ENCODE results near the gene FCGR2B. TPM values are rescaled to one million over a fixed set of nuclear protein-coding genes. Genes with fewer than 3 reads are reported as not detected.
A peak's percentile ranks its signal among the peaks of the same experiment; 100 is the strongest.
"Not testable (repeated sequence)": the region's sequence is repeated elsewhere in the genome, so short reads cannot be mapped to it uniquely, and the experiment has no call there.

Gene FCGR2B
- 0.15 TPM in 1 of 2 replicates, not detected in the other for total RNA-seq (ENCODE audit: low replicate concordance)

GRCh38 chr1:161662684-161663339 is at the start of gene FCGR2B:
Gene FCGR2B, plus strand, starts transcription at chr1:161663143. Its CDS starts 99 bp downstream, at chr1:161663242.
- not testable (repeated sequence) for DNase-seq (ENCODE audit: low spot score); H3K4me3 Mint-ChIP-seq; H3K79me2 ChIP-seq (ENCODE audit: low read depth); H3K27ac ChIP-seq; H4K20me1 ChIP-seq (ENCODE audit: low read depth); H3K9me3 ChIP-seq (ENCODE audit: low read depth); H3K27ac Mint-ChIP-seq; H3K4me1 ChIP-seq; H3K4me3 ChIP-seq; H3K36me3 ChIP-seq; H3F3A ChIP-seq (ENCODE audit: low read depth); H3K27me3 ChIP-seq; H3K4me1 Mint-ChIP-seq; H3K9ac ChIP-seq; H3K4me2 ChIP-seq; H3K27me3 Mint-ChIP-seq (ENCODE audit: insufficient read depth, low read depth); H3K36me3 Mint-ChIP-seq; H3K9me3 Mint-ChIP-seq; H2AFZ ChIP-seq (replicated peaks)

- not testable (repeated sequence) for H3K27ac ChIP-seq; H4K20me1 ChIP-seq (ENCODE audit: low read depth); H3K79me2 ChIP-seq (ENCODE audit: low read depth); H3K4me1 ChIP-seq; H3K9ac ChIP-seq; H3K9me3 ChIP-seq (ENCODE audit: low read depth); H2AFZ ChIP-seq (replicated peaks); DNase-seq (ENCODE audit: low spot score); H3K4me2 ChIP-seq; H3K36me3 ChIP-seq; H3K27ac Mint-ChIP-seq; H3K4me3 ChIP-seq; H3K36me3 Mint-ChIP-seq; H3K4me3 Mint-ChIP-seq
- H3K9me3 Mint-ChIP-seq = peaks cover 17% of the 10 kb centered on the region
- peaks cover 14% of the 10 kb centered on the region for H3K4me1 Mint-ChIP-seq
- H3K27me3 Mint-ChIP-seq (ENCODE audit: insufficient read depth, low read depth) = peaks cover 22% of the 10 kb centered on the region
- Histone ChIP-seq H3K27me3 (peaks cover 13% of the 10 kb centered on the region), H3F3A (ENCODE audit: low read depth) (peaks cover 17% of the 10 kb centered on the region)
Measured at GRCh38 chr1:161616417-161616816, 46.5 kb upstream of the FCGR2B start.

- not testable (repeated sequence) for H2AFZ ChIP-seq (replicated peaks); H3K4me3 ChIP-seq; H4K20me1 ChIP-seq (ENCODE audit: low read depth); H3K36me3 Mint-ChIP-seq; H3K36me3 ChIP-seq; H3K4me2 ChIP-seq; H3K79me2 ChIP-seq (ENCODE audit: low read depth); H3K27ac ChIP-seq; H3K9me3 ChIP-seq (ENCODE audit: low read depth); H3K9ac ChIP-seq; H3K4me3 Mint-ChIP-seq; H3K4me1 ChIP-seq; H3K27ac Mint-ChIP-seq; DNase-seq (ENCODE audit: low spot score); H3F3A ChIP-seq (ENCODE audit: low read depth)
- peaks cover 13% of the 10 kb centered on the region for H3K4me1 Mint-ChIP-seq
- H3K27me3 ChIP-seq = peaks cover 32% of the 10 kb centered on the region
- peaks cover 20% of the 10 kb centered on the region for H3K27me3 Mint-ChIP-seq (ENCODE audit: insufficient read depth, low read depth)
- peaks cover 15% of the 10 kb centered on the region for H3K9me3 Mint-ChIP-seq
Measured at GRCh38 chr1:161618517-161618916, 44.4 kb upstream of the FCGR2B start.

GRCh38 chr1:161620399-161620798 is 42.5 kb upstream of the FCGR2B start:
- Mint-ChIP-seq H3K9me3 (peaks cover 15% of the 10 kb centered on the region), H3K4me1 (peaks cover 13% of the 10 kb centered on the region), H3K27me3 (ENCODE audit: insufficient read depth, low read depth) (peaks cover 20% of the 10 kb centered on the region), H3K4me3 (peak overlapping the region; percentile 97)
- not testable (repeated sequence) for H2AFZ ChIP-seq (replicated peaks); DNase-seq (ENCODE audit: low spot score); H3K36me3 Mint-ChIP-seq; H3K9me3 ChIP-seq (ENCODE audit: low read depth); H4K20me1 ChIP-seq (ENCODE audit: low read depth); H3K4me1 ChIP-seq; H3K9ac ChIP-seq; H3K79me2 ChIP-seq (ENCODE audit: low read depth); H3F3A ChIP-seq (ENCODE audit: low read depth); H3K27ac ChIP-seq; H3K36me3 ChIP-seq; H3K27ac Mint-ChIP-seq
- Histone ChIP-seq H3K27me3 (peaks cover 43% of the 10 kb centered on the region), H3K4me2 (peak overlapping the region; percentile 78), H3K4me3 (peak overlapping the region; percentile 86)

- H3K9me3 ChIP-seq (ENCODE audit: low read depth); H4K20me1 ChIP-seq (ENCODE audit: low read depth); H3K36me3 Mint-ChIP-seq; H3K36me3 ChIP-seq; H3K27ac ChIP-seq; H3K79me2 ChIP-seq (ENCODE audit: low read depth); H3K4me1 Mint-ChIP-seq; H3K4me1 ChIP-seq; H3F3A ChIP-seq (ENCODE audit: low read depth); H3K9ac ChIP-seq: not testable (repeated sequence)
- H3K4me3 ChIP-seq = peak overlapping the region; percentile 86
- peaks cover 43% of the 10 kb centered on the region for H3K27me3 ChIP-seq
- Mint-ChIP-seq H3K27me3 (ENCODE audit: insufficient read depth, low read depth) (peaks cover 17% of the 10 kb centered on the region), H3K27ac (peak overlapping the region; percentile 98), H3K4me3 (peak overlapping the region; percentile 97), H3K9me3 (peaks cover 13% of the 10 kb centered on the region)
- peak overlapping the region; percentile 78 for H3K4me2 ChIP-seq
- H2AFZ ChIP-seq (replicated peaks) = peak overlapping the region; percentile 99
- DNase-seq (ENCODE audit: low spot score) = peak; percentile 79
Measured at GRCh38 chr1:161621181-161622000, 41.6 kb upstream of the FCGR2B start.

- not testable (repeated sequence) for H4K20me1 ChIP-seq (ENCODE audit: low read depth); H3K27ac Mint-ChIP-seq; H3F3A ChIP-seq (ENCODE audit: low read depth); H3K9ac ChIP-seq; H3K36me3 Mint-ChIP-seq; H3K36me3 ChIP-seq; H3K4me1 Mint-ChIP-seq; H3K4me1 ChIP-seq; H3K79me2 ChIP-seq (ENCODE audit: low read depth); DNase-seq (ENCODE audit: low spot score); H3K27ac ChIP-seq; H3K9me3 ChIP-seq (ENCODE audit: low read depth)
- Histone ChIP-seq H3K4me2 (peak overlapping the region; percentile 78), H3K27me3 (peaks cover 43% of the 10 kb centered on the region), H2AFZ (replicated peaks) (peak overlapping the region; percentile 99), H3K4me3 (peak overlapping the region; percentile 86)
- Mint-ChIP-seq H3K27me3 (ENCODE audit: insufficient read depth, low read depth) (peaks cover 17% of the 10 kb centered on the region), H3K4me3 (peak overlapping the region; percentile 97), H3K9me3 (peaks cover 13% of the 10 kb centered on the region)
Measured at GRCh38 chr1:161622054-161622453, 40.9 kb upstream of the FCGR2B start.

- H3K27ac Mint-ChIP-seq; DNase-seq (ENCODE audit: low spot score): not testable (repeated sequence)
- H3K27me3 Mint-ChIP-seq (ENCODE audit: insufficient read depth, low read depth) = peaks cover 17% of the 10 kb centered on the region
Measured at GRCh38 chr1:161623401-161624051, 39.4 kb upstream of the FCGR2B start.

More at GRCh38 chr1:161623401-161624051, 39.4 kb upstream of the FCGR2B start:
- not testable (repeated sequence) for H3F3A ChIP-seq (ENCODE audit: low read depth); H4K20me1 ChIP-seq (ENCODE audit: low read depth); H3K9me3 ChIP-seq (ENCODE audit: low read depth); H3K36me3 ChIP-seq; H3K79me2 ChIP-seq (ENCODE audit: low read depth); H3K4me3 ChIP-seq; H2AFZ ChIP-seq (replicated peaks); H3K9ac ChIP-seq; H3K4me1 Mint-ChIP-seq; H3K36me3 Mint-ChIP-seq; H3K27ac ChIP-seq; H3K4me2 ChIP-seq; H3K4me1 ChIP-seq; H3K4me3 Mint-ChIP-seq
- peaks cover 43% of the 10 kb centered on the region for H3K27me3 ChIP-seq
- peaks cover 13% of the 10 kb centered on the region for H3K9me3 Mint-ChIP-seq

Data from neural progenitor cell (in vitro differentiated cells).